HEK293 (cell line): Measurements from ENCODE around the gene VGLL4.

Source experiments
- TCF7L2 ChIP-seq: IDR thresholded peaks from 2 replicates; pipeline ENCODE4 v1.6.1; 2011; ENCODE audit warnings: low read depth, mild to moderate bottlenecking, inconsistent platforms, low read length, moderate library complexity, borderline replicate concordance
- ZFP3 ChIP-seq: fragments of 450-650 bp; formaldehyde crosslinking; IDR thresholded peaks from 2 replicates; pipeline ENCODE4 v1.5.1; 2016; ENCODE audit warnings: low read depth, missing biosample characterization, missing genetic modification characterization
- ZNF112 ChIP-seq: fragments of 450-650 bp; formaldehyde crosslinking; IDR thresholded peaks from 2 replicates; pipeline ENCODE4 v1.5.0; 2017; ENCODE audit warnings: missing biosample characterization, missing genetic modification characterization
- TF ChIP-seq, protein P1 (sequence below): fragments of 450-650 bp; formaldehyde crosslinking; IDR thresholded peaks from 2 replicates; pipeline ENCODE4 v1.5.1; 2016; ENCODE audit warnings: missing biosample characterization, missing genetic modification characterization
- TF ChIP-seq, protein P2 (sequence below): fragments of 450-650 bp; formaldehyde crosslinking; IDR thresholded peaks from 2 replicates; pipeline ENCODE4 v1.5.1; 2016; ENCODE audit warnings: missing biosample characterization, missing genetic modification characterization

DNA sequence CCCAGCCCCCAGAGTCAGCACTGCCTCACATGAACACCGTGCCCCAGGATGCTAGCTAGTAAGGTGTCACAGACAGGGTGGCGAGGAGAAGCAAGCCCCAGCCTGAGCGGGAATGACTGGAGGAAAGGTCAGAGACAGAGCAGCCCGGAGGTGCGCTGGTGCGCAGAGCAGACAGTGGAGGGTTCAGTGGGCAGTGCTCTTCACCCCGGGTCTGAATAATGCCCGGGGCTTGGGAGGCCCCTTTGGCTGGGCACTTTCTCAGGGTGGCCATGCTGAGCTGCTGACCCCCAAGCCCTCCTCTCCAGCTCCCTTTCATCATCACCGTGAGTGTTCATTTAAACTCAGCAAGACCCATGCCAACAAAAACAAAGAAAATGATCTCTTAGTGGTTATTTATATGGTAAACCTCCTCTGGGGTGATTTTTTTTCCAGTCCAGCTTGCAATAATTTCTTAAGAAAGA, 110.8 kb downstream of the VGLL4 start:
- TF ChIP-seq, protein P1, sequence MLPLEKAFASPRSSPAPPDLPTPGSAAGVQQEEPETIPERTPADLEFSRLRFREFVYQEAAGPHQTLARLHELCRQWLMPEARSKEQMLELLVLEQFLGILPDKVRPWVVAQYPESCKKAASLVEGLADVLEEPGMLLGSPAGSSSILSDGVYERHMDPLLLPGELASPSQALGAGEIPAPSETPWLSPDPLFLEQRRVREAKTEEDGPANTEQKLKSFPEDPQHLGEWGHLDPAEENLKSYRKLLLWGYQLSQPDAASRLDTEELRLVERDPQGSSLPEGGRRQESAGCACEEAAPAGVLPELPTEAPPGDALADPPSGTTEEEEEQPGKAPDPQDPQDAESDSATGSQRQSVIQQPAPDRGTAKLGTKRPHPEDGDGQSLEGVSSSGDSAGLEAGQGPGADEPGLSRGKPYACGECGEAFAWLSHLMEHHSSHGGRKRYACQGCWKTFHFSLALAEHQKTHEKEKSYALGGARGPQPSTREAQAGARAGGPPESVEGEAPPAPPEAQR (tag by site-specific recombination) = no peak
- TF ChIP-seq, protein P2, sequence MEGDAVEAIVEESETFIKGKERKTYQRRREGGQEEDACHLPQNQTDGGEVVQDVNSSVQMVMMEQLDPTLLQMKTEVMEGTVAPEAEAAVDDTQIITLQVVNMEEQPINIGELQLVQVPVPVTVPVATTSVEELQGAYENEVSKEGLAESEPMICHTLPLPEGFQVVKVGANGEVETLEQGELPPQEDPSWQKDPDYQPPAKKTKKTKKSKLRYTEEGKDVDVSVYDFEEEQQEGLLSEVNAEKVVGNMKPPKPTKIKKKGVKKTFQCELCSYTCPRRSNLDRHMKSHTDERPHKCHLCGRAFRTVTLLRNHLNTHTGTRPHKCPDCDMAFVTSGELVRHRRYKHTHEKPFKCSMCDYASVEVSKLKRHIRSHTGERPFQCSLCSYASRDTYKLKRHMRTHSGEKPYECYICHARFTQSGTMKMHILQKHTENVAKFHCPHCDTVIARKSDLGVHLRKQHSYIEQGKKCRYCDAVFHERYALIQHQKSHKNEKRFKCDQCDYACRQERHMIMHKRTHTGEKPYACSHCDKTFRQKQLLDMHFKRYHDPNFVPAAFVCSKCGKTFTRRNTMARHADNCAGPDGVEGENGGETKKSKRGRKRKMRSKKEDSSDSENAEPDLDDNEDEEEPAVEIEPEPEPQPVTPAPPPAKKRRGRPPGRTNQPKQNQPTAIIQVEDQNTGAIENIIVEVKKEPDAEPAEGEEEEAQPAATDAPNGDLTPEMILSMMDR (tag by site-specific recombination) = no peak
- TF ChIP-seq TCF7L2 = no peak
- no peak for TF ChIP-seq ZNF112 (tag by site-specific recombination)
- no peak for TF ChIP-seq ZFP3 (tag by site-specific recombination)
